CD4-positive, alpha-beta T cell treated with Interleukin-10 for 1 hour (primary cell): ENCODE measurements around the gene TNFSF15.
A peak's percentile ranks its signal among the peaks of the same experiment; 100 is the strongest.

Source experiments
- DNase-seq: peaks from one replicate; pipeline ENCODE4 v3.0.0-alpha.2; 2020

Gene TNFSF15

DNA sequence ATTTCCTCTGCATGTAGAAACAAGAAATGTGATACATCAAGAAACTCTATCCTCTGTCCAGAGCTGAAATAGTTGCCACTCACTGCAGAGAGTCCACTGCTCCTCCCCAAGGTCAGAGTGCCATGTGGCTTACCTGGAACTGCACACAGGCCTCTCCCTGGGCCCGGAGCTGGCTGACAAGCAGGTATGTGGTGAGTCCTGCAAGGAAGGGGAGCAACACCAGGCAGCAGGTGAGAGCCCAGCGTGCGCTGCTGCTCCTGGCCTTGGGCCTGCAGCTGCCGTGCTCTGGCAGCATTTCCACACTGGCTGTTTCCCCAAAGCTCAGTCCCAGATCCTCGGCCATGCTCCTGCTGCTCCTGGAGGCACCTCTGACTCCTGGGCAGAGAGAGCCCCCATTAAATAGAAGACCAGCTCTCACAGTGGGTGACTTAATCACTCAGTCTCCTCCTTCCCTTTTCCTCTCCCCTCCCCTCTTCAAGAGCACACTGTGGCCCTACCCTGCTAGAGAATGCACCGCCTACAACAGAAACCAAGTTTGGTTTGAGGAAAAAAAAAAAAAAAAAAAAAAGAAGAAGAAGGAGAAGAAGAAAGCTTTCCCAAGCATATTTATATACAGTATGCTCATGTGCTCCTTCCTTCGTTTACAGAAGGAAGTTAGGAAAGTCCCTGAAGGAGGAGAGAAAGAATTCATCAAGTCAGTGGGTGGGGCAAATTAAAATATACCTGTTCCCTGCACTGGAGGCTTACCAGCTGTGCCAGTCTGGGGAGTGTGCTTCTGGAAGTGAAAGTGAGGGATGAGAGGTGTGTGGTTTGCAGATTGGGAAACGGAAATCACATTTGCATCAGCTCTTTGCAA, at the start of gene TNFSF15:
TSS of gene TNFSF15 (minus strand) at position 370 of the 856 bp plus-strand sequence. CDS start at position 343, 27 bp downstream.
- peak; percentile 25 for DNase-seq

DNA sequence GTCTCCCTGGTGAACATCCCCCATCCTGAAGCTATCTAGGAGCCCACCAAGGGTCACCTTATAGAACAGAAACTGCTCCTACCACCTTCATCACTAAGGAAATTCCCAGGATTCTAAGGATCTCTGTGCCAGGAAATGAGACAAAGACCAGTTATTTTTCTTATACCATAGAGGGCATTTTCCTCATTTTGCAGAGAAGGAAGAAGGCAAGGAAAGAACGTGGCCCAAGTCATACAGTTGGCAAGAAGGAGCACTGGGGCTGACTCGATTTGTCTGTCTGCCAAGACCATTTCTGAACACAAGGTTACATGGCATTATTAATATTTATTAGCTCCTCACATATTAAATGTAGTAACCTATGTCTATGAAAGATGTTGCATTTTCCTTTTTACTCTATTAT, 49.6 kb upstream of the TNFSF15 start:
- no peak for DNase-seq

DNA sequence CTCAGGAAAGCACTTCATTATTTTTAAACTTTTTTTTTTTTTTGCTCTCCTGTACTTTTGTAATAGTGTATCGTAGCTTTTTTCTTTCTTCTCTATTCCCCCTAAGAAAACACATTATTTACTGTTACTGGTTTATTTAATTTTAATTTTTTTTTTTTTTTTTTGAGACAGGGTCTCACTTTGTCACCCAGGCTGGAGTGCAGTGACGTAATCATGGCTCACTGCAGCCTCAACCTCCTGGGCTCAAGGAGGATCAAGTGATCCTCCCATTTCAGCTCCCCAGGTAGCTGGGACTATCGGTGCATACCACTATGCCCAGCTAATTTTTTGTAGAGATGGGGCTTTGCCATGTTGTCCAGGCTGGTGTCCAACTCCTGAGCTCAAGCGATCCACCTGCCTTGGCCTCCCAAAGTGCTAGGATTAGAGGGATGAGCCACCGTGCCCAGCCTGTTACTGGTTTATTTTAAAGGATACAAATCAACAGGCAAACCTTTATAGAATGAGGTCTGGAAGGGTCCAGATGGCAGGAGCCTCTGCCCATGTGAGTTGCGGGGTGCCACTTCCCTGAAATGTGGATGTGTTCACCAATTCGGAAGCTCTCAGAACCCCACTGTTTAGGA, 49.0 kb upstream of the TNFSF15 start:
- no peak for DNase-seq

DNA sequence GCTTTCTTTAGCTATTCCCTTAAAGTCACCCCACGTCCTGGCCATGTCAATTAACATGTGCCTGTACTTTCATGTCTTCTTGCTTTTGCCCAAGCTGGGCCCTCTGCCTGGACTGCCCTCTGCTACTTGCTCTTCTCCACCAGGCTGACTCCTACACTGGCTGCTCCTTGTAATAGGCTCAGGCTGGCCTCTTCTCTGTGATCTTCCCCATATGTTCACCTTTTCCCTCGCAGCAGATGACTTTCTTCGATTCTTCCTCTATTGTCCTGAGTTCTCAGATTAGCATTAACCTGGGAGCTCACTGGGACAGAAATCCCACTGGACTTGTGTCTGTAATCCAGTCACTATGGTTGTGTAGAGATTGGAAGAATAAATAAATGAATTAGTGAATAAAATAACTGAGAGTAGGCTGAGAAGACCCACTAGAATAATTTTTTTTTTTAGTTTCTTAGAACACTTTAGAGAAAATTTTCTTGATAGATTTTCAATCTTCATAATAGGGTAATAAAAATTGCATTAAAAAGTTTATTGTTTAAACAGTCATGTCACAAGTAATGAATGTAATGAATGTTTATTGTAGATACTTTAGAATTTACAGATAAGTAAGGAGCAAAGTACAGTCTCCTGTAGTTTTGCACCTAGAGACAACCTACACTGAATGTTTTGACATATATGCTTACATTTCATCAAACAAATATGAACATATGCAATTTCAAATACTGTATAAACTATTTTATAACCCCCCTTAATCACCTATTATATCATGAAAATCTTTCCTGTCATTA, 47.4 kb upstream of the TNFSF15 start:
- no peak for DNase-seq

DNA sequence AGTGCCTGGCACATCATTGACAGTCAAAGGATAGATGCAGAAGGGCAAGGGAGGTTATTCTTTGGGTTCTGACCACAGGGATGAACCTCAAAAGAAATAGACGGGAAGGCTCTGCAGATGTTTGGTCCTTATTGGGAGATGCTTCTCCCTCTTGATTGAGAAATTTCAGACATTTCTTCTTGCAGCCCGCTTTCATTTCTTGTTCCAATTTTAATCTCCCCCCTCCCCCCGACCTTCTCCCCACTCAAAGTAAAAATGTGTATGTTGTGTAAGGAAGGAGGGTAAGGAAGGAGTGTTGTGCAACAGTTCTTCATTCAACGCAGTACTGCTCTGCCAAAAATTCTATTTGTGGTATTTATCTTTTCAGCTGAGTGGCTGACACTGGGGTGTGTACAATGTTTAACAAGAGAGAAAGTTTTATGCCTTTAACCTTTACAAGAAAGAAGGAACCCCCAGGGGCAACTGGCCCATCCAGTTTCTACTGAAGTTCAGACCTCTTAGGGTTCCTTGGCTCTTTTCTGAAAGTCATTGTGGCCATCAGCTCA, 46.3 kb upstream of the TNFSF15 start:
- DNase-seq, result no peak

DNA sequence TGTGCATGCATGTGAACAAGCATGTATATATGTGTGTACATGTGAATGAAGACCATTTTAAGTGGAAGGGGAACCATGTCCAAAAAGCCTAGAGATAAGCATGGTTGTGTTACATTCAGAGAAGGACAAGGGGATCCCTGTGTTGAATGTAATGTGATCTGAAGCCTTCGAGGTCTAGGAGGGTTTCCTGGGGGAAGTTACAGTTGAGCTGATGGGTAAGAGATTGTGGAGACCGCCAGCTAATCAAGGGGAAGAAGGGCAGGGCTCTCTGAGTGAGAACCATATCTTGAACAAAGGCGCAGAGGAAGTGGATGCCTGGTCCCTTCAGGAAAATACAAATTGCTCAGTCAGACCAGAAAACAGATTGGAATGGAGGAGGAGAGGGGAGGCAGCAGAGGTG, 45.5 kb upstream of the TNFSF15 start:
- no peak for DNase-seq

DNA sequence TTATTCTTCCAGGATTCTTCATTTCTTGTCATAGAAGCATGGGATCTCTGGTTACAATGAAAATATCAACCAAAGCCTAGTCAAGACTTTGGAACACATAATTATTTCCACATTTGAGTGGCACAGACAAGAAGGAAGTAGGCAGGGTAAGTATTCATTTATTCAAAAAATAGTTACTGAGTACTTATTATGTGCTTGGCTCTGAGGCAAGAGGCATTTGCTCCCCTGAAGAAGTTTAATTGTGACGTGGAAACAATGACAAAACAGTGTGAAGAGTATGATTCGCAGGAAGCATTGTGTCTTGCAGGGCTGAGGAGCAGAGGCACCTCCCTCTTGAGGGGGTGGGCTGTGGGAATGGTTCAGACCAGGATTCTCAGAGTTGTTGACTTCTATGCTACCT, 45.0 kb upstream of the TNFSF15 start:
- no peak for DNase-seq

DNA sequence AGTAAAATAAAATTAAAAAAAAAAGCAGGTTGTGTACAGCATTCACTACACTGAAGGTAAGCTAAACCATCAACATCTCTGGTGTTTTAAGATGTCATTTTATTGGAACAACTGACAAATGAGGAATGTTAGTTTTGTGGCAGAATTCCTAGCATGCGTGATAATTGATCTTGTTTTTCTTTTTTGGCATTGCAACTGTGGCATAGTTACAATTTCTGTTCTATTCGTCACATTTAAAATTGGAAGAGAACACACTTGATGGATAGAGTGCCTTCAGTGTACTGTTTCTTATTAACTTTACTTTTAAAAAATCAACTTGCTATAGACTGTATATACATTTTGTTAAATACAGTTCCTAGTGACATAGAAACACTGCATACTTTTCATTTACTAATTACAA, 43.6 kb upstream of the TNFSF15 start:
- no peak for DNase-seq

DNA sequence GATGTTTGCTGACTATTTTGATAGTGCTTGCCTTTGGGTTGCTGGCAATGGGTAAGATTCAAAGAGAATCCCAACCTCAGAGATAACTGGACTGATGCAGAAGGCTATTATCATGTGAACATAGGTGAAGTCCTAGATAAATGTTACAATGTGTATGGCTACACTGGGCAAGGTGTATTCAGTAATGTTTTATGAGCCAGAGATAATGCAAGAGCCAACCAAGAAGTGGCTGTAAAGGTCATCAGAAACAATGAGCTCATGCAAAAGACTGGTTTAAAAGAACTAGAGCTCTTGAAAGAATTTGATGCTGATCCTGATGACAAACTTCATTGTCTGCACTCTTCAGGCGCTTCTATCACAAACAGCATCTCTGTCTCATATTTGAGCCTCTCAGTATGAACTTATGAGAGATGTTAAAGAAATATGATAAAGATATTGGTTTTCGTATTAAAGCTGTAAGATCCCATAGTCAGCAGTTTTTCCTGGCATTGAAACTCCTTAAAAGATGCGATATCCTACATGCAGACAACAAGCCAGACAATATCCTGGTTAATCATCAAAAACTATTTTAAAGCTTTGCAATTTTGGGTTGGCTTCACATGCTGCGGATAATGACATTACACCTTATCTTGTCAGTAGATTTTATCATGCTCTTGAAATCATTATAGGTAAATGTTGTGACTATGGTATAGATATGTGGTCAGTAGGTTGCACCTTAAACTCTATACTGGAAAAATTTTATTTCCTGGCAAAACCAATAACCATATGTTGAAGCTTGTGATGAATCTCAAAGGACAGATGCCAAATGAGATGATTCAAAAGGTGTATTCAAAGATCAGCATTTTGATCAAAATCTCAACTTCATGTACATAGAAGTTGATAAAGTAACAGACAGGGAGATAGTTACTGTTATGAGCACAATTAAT, 41.9 kb upstream of the TNFSF15 start:
- DNase-seq, result no peak

DNA sequence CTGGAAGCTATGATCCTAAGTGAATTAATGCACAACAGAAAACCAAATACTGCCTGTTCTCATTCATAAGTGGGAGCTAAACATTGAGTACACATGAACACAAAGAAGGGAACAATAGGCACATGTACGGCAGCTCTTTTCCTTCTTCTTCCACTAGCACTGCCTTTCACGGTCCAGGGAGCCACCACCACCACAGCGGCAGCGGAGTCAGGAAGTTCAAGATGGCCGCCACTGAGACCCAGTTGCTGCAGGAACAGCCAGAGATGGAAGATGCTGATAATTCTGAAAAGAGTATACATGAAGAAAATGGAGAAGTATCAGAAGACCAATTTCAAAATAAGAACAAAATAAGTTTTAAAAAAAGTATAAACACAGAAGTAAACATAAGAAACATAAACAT, 39.5 kb upstream of the TNFSF15 start:
- DNase-seq, result no peak

DNA sequence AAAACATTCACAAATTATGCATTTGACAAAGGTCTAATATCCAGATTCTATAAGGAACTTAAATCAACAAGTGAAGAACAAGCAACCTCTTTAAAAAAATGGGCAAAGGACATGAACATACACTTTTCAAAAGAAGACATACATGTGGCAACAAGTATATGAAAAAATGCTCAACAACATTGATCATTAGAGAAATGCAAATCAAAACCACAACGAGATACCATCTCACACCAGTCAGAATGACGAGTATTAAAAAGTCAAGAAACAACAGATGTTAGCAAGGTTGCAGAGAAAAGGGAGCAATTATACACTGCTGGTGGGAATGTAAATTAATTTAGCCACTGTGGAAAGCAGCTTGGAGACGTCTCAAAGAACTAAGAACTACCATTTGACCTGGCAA, 38.9 kb upstream of the TNFSF15 start:
- DNase-seq, result no peak

DNA sequence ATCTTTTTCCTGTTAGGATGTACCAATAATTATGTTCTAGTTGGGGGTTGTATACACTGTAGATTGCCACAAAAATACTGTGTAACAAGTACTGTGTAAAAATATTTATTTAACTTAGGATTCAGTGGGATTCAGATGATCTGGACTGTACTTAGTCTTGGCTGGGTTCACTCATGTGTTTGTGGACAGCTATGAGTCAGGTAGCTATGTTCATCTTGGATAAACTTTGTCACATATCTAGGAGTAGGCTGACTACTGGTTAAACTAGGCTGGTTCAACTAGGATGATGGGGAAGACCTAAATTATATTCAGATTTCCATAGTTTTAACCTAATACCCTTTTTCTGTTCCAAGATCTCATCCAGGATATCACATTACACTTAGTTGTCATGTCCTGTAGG, 32.1 kb upstream of the TNFSF15 start:
- no peak for DNase-seq

DNA sequence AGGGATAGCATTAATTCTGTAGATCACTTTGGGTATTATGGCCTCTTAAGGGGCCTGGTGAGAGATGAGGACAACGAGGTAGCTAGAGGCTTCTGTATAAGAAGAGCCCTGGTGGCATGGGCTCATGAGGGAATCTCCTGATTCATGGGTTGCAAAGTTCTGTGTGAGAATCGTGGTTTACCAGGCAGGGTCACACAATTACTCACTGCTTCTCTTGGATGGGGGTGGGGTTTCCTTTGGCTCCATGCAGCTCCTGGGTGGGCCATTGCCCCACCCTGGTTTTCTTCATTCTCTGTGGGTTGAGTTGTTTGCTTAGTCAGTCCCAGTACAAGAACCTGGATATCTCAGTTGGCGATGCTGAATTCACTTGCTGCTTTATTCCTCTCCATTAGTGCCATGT, 30.9 kb upstream of the TNFSF15 start:
- no peak for DNase-seq

DNA sequence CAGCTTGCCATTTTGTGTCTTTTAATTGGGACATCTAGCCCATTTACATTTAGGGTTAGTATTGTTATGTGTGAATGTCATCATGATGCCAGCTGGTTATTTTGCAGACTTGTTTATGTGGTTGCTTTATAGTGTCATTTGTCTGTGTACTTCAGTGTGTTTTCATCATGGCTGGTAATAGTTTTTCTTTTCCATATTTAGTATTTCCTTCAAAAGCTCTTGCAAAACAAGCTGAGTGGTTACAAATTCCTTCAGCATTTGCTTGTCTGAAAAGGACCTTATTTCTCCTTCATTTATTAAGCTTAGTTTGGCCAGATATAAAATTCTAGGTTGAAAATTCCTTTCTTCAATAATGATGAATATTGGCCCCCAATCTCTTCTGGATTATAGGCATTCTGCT, 28.5 kb upstream of the TNFSF15 start:
- DNase-seq, result no peak

DNA sequence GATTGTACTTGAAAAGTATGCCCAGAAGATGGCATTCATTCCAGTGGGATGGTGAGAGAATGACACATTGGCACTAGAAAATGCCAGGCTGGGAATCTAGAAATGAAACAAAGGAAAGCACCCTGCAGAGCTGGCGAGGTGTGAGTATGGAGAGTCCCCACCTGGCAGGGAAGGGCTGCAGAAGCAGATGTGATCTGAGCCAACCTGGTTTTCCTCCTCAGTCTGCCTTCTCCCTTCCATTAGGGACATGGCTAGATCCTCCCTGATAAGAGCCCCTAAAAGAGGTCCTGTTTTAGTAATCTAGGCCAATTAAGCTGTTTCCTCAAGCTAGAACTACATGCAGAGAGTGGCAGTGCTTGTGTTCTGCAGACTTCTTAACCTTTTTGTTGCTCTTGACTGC, 24.7 kb upstream of the TNFSF15 start:
- DNase-seq, result no peak

DNA sequence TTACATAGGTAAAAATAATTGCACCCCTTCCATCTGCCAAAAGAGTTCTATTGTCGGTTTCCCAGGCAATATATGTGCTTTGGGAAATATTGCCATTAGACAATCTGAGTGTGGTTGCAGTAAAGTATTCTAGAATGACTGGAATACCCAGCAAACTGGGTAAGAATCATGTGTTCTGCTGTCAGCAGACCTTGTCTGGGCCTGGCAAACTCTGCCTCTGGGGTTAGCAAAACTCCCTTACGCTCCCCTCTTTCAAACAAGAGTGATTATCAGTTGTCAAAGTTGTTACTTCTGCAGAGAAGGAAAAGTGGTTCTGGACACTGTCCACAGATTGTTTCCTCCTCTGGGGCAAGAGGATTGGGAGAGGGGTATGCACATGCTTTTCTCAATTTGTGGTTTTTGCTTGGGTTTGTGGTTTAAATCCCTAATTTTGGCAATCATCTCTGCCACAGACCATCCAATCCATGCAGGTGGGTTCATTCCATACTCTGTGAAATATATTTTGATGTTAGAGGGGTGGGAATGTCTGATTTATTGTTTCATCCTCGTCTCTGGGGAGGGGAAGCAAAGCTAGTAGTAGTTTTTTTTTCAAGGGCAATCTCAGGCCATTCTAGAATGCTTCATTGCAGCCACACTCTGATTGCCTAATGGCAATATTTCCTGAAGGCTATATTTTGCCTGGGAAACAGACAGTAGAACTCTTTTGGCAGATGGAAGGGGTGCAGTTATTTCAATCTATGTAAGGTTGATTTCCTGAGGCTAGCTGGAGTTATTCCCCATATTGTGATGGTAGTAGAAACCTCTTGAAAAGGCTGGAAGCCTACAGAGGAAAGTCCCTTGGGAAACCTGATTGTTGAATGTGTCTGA, 24.0 kb upstream of the TNFSF15 start:
- no peak for DNase-seq

DNA sequence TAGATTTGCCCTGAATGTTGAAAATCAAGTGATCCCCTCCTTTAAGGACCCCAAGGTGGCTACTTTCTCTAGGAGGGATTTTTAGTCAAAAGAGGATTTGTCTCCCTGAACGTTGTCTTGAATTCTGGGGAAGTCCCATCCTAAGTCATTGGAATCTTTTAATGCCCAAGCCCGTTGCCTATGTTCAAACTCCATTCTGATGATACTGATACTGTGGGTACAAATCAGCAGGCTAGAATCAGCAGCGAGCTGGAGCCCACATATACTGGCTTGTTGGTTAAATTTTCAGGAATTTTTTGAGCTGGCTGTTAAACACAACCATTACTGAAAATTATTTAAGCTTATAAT, 22.4 kb upstream of the TNFSF15 start:
- no peak for DNase-seq

DNA sequence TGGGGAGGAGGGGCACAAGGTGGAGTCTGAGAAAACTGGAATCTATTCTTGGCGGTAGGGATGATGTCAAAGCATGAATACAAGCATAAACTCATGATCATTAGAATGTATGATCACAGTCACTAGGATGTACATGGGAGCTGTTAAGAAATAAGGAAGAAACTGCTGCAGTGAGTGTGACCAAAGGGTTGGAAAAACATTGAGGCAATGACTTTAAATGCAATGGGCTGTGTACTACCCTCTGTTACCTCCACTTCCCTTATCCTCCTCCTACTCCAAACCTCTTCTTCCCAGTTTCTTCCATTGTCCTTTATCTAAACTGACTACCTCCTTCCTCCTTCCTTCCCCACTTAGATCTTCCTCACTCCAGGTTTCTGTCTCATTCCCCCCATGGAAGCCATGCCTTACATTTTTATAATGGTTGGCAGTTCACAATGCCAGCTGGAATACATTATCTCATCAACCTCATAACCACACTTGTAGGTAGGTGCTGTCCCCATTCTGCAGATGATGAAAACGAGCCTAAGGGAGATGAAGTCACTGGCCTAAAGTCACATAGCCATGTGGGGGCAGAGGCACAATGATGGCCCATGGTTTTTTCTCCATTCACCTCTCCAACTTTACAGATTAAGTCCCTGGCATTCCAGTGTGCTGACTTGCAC, 21.9 kb upstream of the TNFSF15 start:
- DNase-seq, result no peak

DNA sequence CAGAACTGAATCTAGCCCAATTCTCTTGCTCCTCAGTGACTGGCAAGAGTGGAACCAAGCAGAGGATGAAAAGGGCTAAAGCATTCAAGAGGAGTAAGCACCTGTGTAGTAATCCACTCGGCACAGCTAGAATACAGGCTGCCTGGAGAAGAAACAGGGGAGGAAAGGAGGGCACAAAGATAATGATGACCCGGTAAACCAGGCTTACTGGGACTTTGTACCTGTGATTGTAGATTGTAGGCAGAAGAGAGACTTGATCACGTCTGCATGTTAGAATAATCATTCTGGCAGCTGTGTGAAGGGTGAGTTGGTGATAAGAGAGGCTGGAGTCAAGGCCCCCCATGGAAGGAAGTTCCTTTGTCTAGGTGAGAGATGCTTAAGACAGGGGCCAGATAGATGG, 20.6 kb upstream of the TNFSF15 start:
- no peak for DNase-seq

DNA sequence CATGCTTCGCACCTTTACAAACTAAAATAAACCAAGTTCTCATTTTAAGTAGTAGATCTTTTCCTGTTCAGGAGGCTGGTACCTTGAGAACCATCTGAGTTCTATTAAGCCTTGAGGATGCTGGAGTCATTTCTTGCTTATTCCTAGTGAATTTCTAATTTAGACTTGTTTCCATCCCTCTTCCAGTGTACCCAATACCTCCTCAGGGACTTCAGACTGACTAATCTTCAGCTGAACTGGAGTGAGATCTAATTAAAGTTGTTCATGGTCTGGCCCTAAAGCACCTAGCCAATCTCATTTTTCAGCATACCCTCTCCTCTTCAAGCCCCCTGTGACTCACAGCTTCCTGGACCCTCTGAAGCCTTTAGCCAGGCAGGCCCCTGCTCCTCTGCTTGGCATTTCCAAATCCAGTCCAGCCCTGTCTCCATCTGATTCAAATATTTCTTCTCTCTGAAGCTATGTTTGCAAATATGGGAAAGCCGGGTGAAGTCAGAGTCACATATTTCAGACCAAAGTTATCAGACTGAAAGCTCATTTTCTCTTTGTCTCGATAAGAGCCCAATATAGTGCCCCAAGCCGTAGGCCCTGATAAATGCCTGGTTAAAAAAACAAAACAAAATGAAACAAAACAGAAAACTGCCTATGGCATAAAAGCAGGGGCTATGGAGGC, 19.4 kb upstream of the TNFSF15 start:
- no peak for DNase-seq
